HK-2 (cell line): Measurements from ENCODE around the gene TUBA3C.

Experiments used
- DNase-seq: peaks from one replicate; pipeline ENCODE4 v3.0.0-alpha.2; 2018; ENCODE audit not compliant: unreplicated experiment

The TUBA3C gene

GRCh38 chr13:19161308-19161707 lies 20.3 kb downstream of the TUBA3C start:
- no peak for DNase-seq

GRCh38 chr13:19159761-19160420 lies 21.7 kb downstream of the TUBA3C start:
- no peak for DNase-seq

GRCh38 chr13:19159181-19159580 lies 22.4 kb downstream of the TUBA3C start:
- no peak for DNase-seq

GRCh38 chr13:19158526-19159174 lies 23.0 kb downstream of the TUBA3C start:
- DNase-seq, result no peak

- no peak for DNase-seq
Measured at GRCh38 chr13:19158006-19158405, 23.6 kb downstream of the TUBA3C start.

- DNase-seq, result no peak
Measured at GRCh38 chr13:19157461-19157860, 24.2 kb downstream of the TUBA3C start.

GRCh38 chr13:19156013-19156825 lies 25.4 kb downstream of the TUBA3C start:
- no peak for DNase-seq

- DNase-seq, result no peak
Measured at GRCh38 chr13:19155321-19155861, 26.2 kb downstream of the TUBA3C start.

- DNase-seq, result no peak
Measured at GRCh38 chr13:19154843-19155242, 26.8 kb downstream of the TUBA3C start.

- DNase-seq, result peak; percentile 4
Measured at GRCh38 chr13:19153782-19154450, 27.7 kb downstream of the TUBA3C start.

- DNase-seq, result no peak
Measured at GRCh38 chr13:19152403-19152802, 29.2 kb downstream of the TUBA3C start.

- no peak for DNase-seq
Measured at GRCh38 chr13:19151581-19152263, 29.9 kb downstream of the TUBA3C start.

GRCh38 chr13:19150712-19151228 lies 30.9 kb downstream of the TUBA3C start:
- no peak for DNase-seq

GRCh38 chr13:19150226-19150625 lies 31.4 kb downstream of the TUBA3C start:
- no peak for DNase-seq

GRCh38 chr13:19148561-19148960 lies 33.1 kb downstream of the TUBA3C start:
- no peak for DNase-seq
